NCI-H510A treated with DMSO at 0.1 percent for 48 hours (cell line): ENCODE measurements around the gene PITPNC1.
"Not testable (repeated sequence)": the region's sequence is repeated elsewhere in the genome, so short reads cannot be mapped to it uniquely, and the experiment has no call there.

ENCODE experiments used
- DNase-seq: peaks from one replicate; lab custom pipeline; 2025; lab: John Stamatoyannopoulos, UW

The PITPNC1 gene

GRCh38 chr17:67489273-67489672 is 112.2 kb downstream of the PITPNC1 start:
- DNase-seq, result no peak

GRCh38 chr17:67490471-67490870 is 113.4 kb downstream of the PITPNC1 start:
- DNase-seq, result no peak

- peak; percentile 78 for DNase-seq
Observed at GRCh38 chr17:67491009-67491680, 114.1 kb downstream of the PITPNC1 start.

- no peak for DNase-seq
Observed at GRCh38 chr17:67491681-67492024, 114.6 kb downstream of the PITPNC1 start.

GRCh38 chr17:67492251-67492740 is 115.2 kb downstream of the PITPNC1 start:
- no peak for DNase-seq

- no peak for DNase-seq
Observed at GRCh38 chr17:67492824-67493517, 115.9 kb downstream of the PITPNC1 start.

- no peak for DNase-seq
Observed at GRCh38 chr17:67493812-67494211, 116.7 kb downstream of the PITPNC1 start.

GRCh38 chr17:67495534-67495933 is 118.5 kb downstream of the PITPNC1 start:
- not testable (repeated sequence) for DNase-seq

- no peak for DNase-seq
Observed at GRCh38 chr17:67496286-67496685, 119.2 kb downstream of the PITPNC1 start.

- DNase-seq, result no peak
Observed at GRCh38 chr17:67499685-67500084, 122.6 kb downstream of the PITPNC1 start.

GRCh38 chr17:67500261-67500660 is 123.2 kb downstream of the PITPNC1 start:
- DNase-seq, result no peak

GRCh38 chr17:67500677-67501300 is 123.7 kb downstream of the PITPNC1 start:
- DNase-seq, result no peak

- no peak for DNase-seq
Observed at GRCh38 chr17:67502151-67502550, 125.1 kb downstream of the PITPNC1 start.

GRCh38 chr17:67503184-67503583 is 126.1 kb downstream of the PITPNC1 start:
- DNase-seq, result no peak

GRCh38 chr17:67503739-67504138 is 126.7 kb downstream of the PITPNC1 start:
- no peak for DNase-seq

- no peak for DNase-seq
Observed at GRCh38 chr17:67504182-67504581, 127.1 kb downstream of the PITPNC1 start.

- no peak for DNase-seq
Observed at GRCh38 chr17:67506966-67507365, 129.9 kb downstream of the PITPNC1 start.

GRCh38 chr17:67509390-67510287 is 132.6 kb downstream of the PITPNC1 start:
- no peak for DNase-seq

GRCh38 chr17:67511012-67511411 is 133.9 kb downstream of the PITPNC1 start:
- no peak for DNase-seq

GRCh38 chr17:67511804-67512203 is 134.7 kb downstream of the PITPNC1 start:
- no peak for DNase-seq

GRCh38 chr17:67514998-67515397 is 137.9 kb downstream of the PITPNC1 start:
- DNase-seq, result peak; percentile 27

GRCh38 chr17:67515490-67516083 is 138.5 kb downstream of the PITPNC1 start:
- DNase-seq, result no peak
